PC-3 (cell line): ENCODE data around the gene MED13L. TPM values are rescaled to one million over a fixed set of nuclear protein-coding genes. Genes with fewer than 3 reads are reported as not detected.

Experiments used
- ATAC-seq: fragments of 200-7000 bp; cut with Tn5 transposase; 2 replicates; pipeline ENCODE4 v1.9.1; 2020; ENCODE audit warnings: mild to moderate bottlenecking, moderate library complexity
- BruUV-seq: library from RNA; stranded (reverse); fragments of 400-500 nt; replicated peaks from 2 replicates; lab custom pipeline; 2021; lab: Mats Ljungman, UMichigan
- CTCF ChIA-PET: fragments of 300-600 bp; sonication (Branson Sonifier 250); formaldehyde crosslinking; loops from one replicate; lab custom pipeline; 2022; ENCODE audit warnings: antibody characterized with exemption; lab: Charles Lee
- POLR2A ChIA-PET: fragments of 300-600 bp; sonication (Branson Sonifier 250); formaldehyde crosslinking; loops from one replicate; lab custom pipeline; 2022; ENCODE audit warnings: antibody characterized with exemption; ENCODE audit not compliant: unreplicated experiment; lab: Charles Lee
- DNase-seq: peaks from one replicate; pipeline ENCODE4 v3.0.0-alpha.2; 2015
- H2AFZ ChIP-seq: fragments of 300-600 bp; sonication (generic); 2 replicates; pipeline ENCODE4 v1.6.0; 2016; ENCODE audit warnings: antibody characterized with exemption, low read length
- H3F3A ChIP-seq: fragments of 300-600 bp; sonication (generic); one replicate; pipeline ENCODE4 v1.6.0; 2017; ENCODE audit warnings: antibody characterized with exemption, low read length, control low read depth, mild to moderate bottlenecking; ENCODE audit not compliant: unreplicated experiment
- H3K27ac ChIP-seq: fragments of 300-600 bp; sonication (generic); 2 replicates; pipeline ENCODE4 v1.5.1; 2016; ENCODE audit warnings: mild to moderate bottlenecking, low read length
- H3K27me3 ChIP-seq: fragments of 300-600 bp; sonication (generic); 2 replicates; pipeline ENCODE4 v1.6.1; 2016; ENCODE audit warnings: low read length, mixed read lengths
- H3K36me3 ChIP-seq: fragments of 300-600 bp; sonication (generic); 2 replicates; pipeline ENCODE4 v1.6.1; 2016; ENCODE audit warnings: low read depth, mixed run types, low read length, mixed read lengths
- H3K4me1 ChIP-seq: fragments of 300-600 bp; sonication (generic); 2 replicates; pipeline ENCODE4 v1.5.1; 2016; ENCODE audit warnings: low read length; ENCODE audit not compliant: insufficient read depth
- H3K4me2 ChIP-seq: fragments of 300-600 bp; sonication (generic); 2 replicates; pipeline ENCODE4 v1.6.0; 2016; ENCODE audit warnings: low read length
- H3K4me3 ChIP-seq: fragments of 300-600 bp; sonication (generic); 2 replicates; pipeline ENCODE4 v1.5.1; 2016; ENCODE audit warnings: mild to moderate bottlenecking, low read length, mixed read lengths
- H3K79me2 ChIP-seq: fragments of 300-600 bp; sonication (generic); 2 replicates; pipeline ENCODE4 v1.6.1; 2017; ENCODE audit warnings: low read length, mixed read lengths
- H3K9ac ChIP-seq: fragments of 300-600 bp; sonication (generic); 2 replicates; pipeline ENCODE4 v1.6.0; 2016; ENCODE audit warnings: mild to moderate bottlenecking, low read length
- H3K9me2 ChIP-seq: fragments of 300-600 bp; sonication (generic); replicated peaks from 2 replicates; pipeline ENCODE4 v1.6.1; 2016; ENCODE audit warnings: mixed run types, low read length, mixed read lengths
- H3K9me3 ChIP-seq: fragments of 300-600 bp; sonication (generic); 2 replicates; pipeline ENCODE4 v1.6.1; 2016; ENCODE audit warnings: low read length, mixed read lengths
- H4K20me1 ChIP-seq: fragments of 300-600 bp; sonication (generic); 2 replicates; pipeline ENCODE4 v1.6.1; 2016; ENCODE audit warnings: low read length, mixed read lengths
- CTCF ChIP-seq: fragments of 300-600 bp; sonication (generic); conservative IDR thresholded peaks from 2 replicates; pipeline ENCODE4 v1.5.1; 2017; ENCODE audit warnings: antibody characterized with exemption, low read depth, mild to moderate bottlenecking, low read length
- EZH2 ChIP-seq: fragments of 300-600 bp; sonication (generic); IDR thresholded peaks from one replicate; pipeline ENCODE4 v1.6.1; 2017; ENCODE audit warnings: antibody characterized with exemption, mild to moderate bottlenecking, low read length; ENCODE audit not compliant: unreplicated experiment
- EZH2phosphoT487 ChIP-seq: fragments of 300-600 bp; sonication (generic); IDR thresholded peaks from 2 replicates; pipeline ENCODE4 v1.6.1; 2018; ENCODE audit warnings: mild to moderate bottlenecking, antibody characterized with exemption, low read length, borderline replicate concordance
- intact Hi-C: fragments of 100-400 bp; cut with micrococcal nuclease; formaldehyde crosslinking; loops from 2 replicates; pipeline ENCODE4 v1.9.0; 2023
- total RNA-seq: library from RNA; depleted of rRNA; stranded (reverse); fragments of >200 nt; gene quantifications from 2 replicates; pipeline ENCODE4 v1.2.3, GENCODE V29; 2014

Gene MED13L
- total RNA-seq, 1 experiment from 2014 or later = 61.2 TPM

GRCh38 chr12:116150001-116150400 is 127.5 kb downstream of the MED13L start:
- no peak overlapping the region for H3K9ac ChIP-seq
- no peaks in the 10 kb centered on the region for H3K9me3 ChIP-seq
- peaks cover 61% of the 10 kb centered on the region for H4K20me1 ChIP-seq
- DNase-seq (no peak), ATAC-seq (no peak)
- ChIA-PET POLR2A (interaction anchor here (0.7 kb wide), 1 partner anchor 112 kb away, joined by 4 read pairs; no protein-coding TSS in a partner anchor), CTCF (no interaction called here)
- no TSS peak for BruUV-seq
- H3K79me2 ChIP-seq = peaks cover 98% of the 10 kb centered on the region
- no peak overlapping the region for H3K4me3 ChIP-seq
- no peaks in the 10 kb centered on the region for H3K9me2 ChIP-seq
- H3F3A ChIP-seq = no peaks in the 10 kb centered on the region
- H3K27me3 ChIP-seq = no peaks in the 10 kb centered on the region
- H2AFZ ChIP-seq = no peak overlapping the region
- no peak for TF ChIP-seq EZH2phosphoT487
- TF ChIP-seq EZH2 = no peak
- TF ChIP-seq CTCF = no peak
- no peaks in the 10 kb centered on the region for H3K36me3 ChIP-seq
- H3K27ac ChIP-seq = no peak overlapping the region
- intact Hi-C loops = no loop called here
- H3K4me1 ChIP-seq = peaks cover 26% of the 10 kb centered on the region
- H3K4me2 ChIP-seq = no peak overlapping the region

GRCh38 chr12:116148844-116149243 is 128.6 kb downstream of the MED13L start:
- H3K36me3 ChIP-seq = no peaks in the 10 kb centered on the region
- DNase-seq = peak; percentile 52
- H3K4me3 ChIP-seq = no peak overlapping the region
- POLR2A ChIA-PET = no interaction called here
- H3K27me3 ChIP-seq = no peaks in the 10 kb centered on the region
- TF ChIP-seq CTCF = no peak
- no peak for TF ChIP-seq EZH2phosphoT487
- no peak for TF ChIP-seq EZH2
- H3K4me1 ChIP-seq = peaks cover 36% of the 10 kb centered on the region
- H3K79me2 ChIP-seq = peaks cover 98% of the 10 kb centered on the region
- no TSS peak for BruUV-seq
- intact Hi-C loops = loop anchor here (10.0 kb wide), 1 partner anchor 256 kb away; no protein-coding TSS in a partner anchor
- peaks cover 68% of the 10 kb centered on the region for H4K20me1 ChIP-seq
- peak; percentile 65 for ATAC-seq
- no peak overlapping the region for H3K9ac ChIP-seq
- no peak overlapping the region for H2AFZ ChIP-seq
- CTCF ChIA-PET = no interaction called here
- H3K4me2 ChIP-seq = 0 out of 2 replicates have a peak overlapping the region, but pooled peaks have one; percentile 1
- no peak overlapping the region; the same call in 1 of the 2 replicates for H3K27ac ChIP-seq
- H3F3A ChIP-seq = no peaks in the 10 kb centered on the region
- H3K9me2 ChIP-seq = no peaks in the 10 kb centered on the region
- no peaks in the 10 kb centered on the region for H3K9me3 ChIP-seq

- no peak for ATAC-seq
- Histone ChIP-seq H3K9ac (no peak overlapping the region), H3K27ac (no peak overlapping the region), H4K20me1 (peaks cover 66% of the 10 kb centered on the region), H2AFZ (no peak overlapping the region), H3K4me3 (no peak overlapping the region), H3K9me3 (no peaks in the 10 kb centered on the region), H3K36me3 (no peaks in the 10 kb centered on the region), H3K9me2 (no peaks in the 10 kb centered on the region), H3F3A (no peaks in the 10 kb centered on the region), H3K79me2 (peaks cover 95% of the 10 kb centered on the region), H3K4me1 (peaks cover 47% of the 10 kb centered on the region), H3K27me3 (no peaks in the 10 kb centered on the region), H3K4me2 (no peak overlapping the region)
- ChIA-PET POLR2A (no interaction called here), CTCF (interaction anchor here (0.7 kb wide), 1 partner anchor 10 kb away, joined by 3 read pairs; no protein-coding TSS in a partner anchor)
- DNase-seq = no peak
- intact Hi-C loops = loop anchor here (10.0 kb wide), 1 partner anchor 258 kb away; no protein-coding TSS in a partner anchor
- TF ChIP-seq CTCF (no peak), EZH2 (no peak), EZH2phosphoT487 (no peak)
- no TSS peak for BruUV-seq
These were observed 131.1 kb downstream of the MED13L start for GRCh38 chr12:116146386-116146785.
